T-helper 22 cell (primary cell): ENCODE data around the gene CDK13.
"Not testable (repeated sequence)": the region's sequence is repeated elsewhere in the genome, so short reads cannot be mapped to it uniquely, and the experiment has no call there.

Experiments used
- DNase-seq: peaks from one replicate; pipeline ENCODE4 v3.0.0-alpha.2; 2020; ENCODE audit warnings: low read depth

The CDK13 gene

DNA sequence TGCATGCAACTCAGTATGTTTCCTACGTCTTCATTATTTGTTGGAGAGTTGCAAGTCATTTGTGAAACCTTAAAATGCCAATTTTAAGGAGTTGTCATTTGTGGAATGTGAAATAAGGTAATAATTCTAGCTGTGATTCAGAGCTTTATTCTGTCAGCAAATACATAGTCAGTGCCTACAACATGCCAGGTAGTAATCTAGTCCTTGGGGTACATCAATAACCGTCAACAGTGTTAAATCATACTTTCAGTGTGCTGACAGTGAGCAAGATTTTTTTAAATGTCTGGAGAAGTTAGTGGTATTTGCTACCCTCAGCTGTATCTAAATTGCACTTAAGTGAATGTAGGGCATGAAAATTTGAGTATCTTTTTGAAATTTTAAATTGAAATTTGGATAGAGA, 147.7 kb downstream of the CDK13 start:
- DNase-seq, result no peak

DNA sequence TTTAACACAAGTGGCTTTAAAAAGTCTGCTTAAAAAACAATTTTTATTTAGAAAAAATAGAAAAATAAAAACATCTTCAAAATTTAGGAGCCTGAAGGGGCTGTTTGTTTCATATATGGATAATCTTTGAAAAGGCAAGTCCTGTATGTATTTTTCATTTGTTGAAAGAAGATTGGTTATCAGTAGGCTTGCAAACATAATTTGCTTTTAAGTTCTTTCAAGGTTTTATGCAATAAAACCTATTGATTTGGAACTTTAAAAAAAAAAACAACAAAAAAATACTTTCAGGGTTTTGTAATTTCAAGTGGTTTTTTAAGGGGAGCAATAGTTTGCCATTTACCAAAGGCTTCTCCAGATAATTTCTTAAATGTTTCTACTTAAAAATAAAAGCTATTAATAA, 148.8 kb downstream of the CDK13 start:
- DNase-seq, result no peak

DNA sequence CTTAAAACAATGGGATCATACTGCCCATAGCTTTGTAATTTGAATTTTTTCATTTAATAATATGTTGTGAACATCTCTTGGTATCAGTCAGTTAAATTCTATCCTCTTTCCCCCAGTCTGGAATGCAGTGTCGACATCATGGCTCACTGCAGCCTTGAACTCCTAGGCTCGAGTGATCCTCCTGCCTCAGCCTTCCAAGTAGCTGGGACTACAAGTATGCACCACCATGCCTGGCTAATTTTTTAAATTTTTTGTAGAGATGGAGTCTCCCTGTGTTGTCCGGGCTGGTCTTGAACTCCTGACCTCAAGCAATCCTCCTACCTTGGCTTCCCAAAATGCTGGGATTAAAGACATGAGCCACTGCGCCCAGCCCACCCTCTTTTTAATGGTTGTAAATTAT, 149.8 kb downstream of the CDK13 start:
- no peak for DNase-seq

DNA sequence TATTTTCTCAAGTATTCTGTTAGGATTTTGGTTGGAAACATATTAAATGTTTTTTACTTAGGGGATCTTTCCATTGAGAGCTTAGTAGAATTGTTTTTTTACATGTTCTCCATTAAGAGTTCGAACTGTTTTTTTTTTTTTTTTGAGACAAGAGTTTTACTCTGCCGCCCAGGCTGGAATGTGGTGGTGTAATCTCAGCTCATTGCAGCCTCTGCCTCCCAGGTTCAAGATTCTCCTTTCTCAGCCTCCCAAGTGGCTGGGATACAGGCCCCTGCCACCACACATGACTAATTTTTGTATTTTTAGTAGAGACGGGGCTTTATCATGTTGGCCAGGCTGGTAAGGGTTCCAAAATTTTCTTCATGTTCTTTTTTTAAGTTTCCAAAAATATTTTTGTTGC, 151.1 kb downstream of the CDK13 start:
- no peak for DNase-seq

DNA sequence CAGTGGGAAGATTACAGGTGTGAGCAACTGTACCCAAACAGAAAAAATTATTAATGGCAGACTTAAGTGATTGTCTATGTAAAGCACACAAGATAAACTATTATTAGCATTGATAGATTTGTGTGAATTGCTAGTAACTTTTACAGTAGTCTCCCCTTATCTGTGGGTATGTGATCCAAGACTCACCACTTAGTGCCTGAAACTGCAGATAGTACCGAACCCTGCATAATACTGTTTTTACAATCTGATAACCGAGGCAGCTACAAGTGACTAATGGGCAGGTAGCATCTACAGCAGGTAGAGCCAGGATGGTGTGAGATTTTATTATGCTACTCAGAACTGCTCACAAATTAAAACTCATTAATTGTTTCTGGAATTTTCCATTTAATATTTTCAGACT, 152.8 kb downstream of the CDK13 start:
- DNase-seq, result no peak

DNA sequence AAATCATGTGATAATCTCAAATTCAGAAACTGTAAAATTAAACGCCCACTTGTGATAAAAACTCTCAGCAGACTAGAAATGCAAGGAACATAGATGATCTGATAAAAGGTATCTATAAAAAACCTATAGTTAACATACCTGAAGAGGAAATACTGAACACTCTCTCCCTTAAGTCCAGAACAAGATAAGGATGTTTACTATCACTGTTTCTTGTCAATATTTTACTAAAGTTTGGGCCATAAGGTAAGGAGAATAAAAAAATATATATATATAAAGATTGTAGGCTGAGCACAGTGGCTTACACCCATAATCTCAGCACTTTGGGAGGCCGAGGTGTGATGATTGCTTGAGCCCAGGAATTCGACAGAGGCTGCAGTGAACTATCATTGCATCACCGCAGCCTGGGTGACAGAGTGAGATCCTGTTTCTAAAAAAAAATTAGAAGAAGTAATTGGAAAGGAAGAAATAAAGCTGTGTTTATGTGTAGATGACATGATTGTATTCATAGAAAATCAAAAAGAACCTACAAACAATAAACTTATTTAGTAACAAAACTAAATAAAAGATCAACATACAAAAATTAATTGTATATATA, 155.9 kb downstream of the CDK13 start:
- no peak for DNase-seq

DNA sequence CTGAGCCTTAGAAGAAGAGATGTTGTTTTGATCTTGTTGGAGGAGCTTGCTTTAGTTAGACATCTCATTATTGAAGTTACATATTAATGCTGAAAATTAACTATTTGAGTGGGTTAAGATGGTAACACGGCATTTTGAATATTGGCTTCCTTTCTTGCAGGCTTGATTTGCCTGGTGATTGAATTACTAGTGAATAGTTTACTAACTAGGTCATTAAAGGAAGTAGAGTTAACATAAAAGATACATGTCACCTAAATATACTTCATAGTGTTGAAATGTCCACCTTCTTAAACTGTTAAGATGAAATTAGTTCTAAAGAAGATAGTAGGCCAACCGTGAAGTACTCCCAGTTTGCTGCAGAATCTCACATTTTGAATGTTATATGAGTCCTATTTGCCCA, 165.9 kb downstream of the CDK13 start:
- DNase-seq, result no peak

DNA sequence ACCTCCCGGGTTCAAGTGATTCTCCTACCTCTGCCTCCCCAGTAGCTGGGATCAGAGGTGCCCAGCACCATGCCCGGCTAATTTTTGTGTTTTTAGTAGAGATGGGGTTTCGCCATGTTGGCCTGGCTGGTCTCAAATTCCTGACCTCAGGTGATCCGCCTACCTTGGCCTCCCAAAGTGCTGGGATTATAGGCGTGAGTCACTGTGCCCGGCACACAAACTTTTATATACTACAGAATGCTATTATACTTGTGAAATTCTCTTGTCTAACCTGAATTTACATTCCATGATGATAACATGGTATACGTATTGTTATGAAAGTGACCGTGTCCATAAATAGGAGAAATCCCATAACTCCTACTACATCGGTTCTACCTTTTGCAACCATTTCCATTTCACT, 167.1 kb downstream of the CDK13 start:
- not testable (repeated sequence) for DNase-seq

DNA sequence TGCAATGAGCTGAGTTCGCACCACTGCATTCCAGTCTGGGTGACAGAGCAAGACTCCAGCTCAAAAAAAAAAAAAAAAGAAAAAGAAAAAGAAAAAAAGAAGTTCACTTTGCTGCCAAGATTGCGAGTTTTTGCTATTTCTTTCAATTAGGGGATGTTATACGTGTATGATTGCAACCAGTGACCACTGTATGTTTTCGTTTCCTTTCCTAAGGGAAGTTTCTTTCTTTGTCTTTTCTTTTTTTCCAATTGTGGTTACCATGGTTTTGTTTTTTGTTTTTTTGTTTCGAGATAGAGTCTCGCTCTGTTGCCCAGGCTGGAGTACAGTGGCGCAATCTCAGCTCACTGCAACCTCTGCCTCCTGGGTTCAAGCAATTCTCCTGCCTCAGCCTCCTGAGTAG, 168.1 kb downstream of the CDK13 start:
- DNase-seq, result not testable (repeated sequence)

DNA sequence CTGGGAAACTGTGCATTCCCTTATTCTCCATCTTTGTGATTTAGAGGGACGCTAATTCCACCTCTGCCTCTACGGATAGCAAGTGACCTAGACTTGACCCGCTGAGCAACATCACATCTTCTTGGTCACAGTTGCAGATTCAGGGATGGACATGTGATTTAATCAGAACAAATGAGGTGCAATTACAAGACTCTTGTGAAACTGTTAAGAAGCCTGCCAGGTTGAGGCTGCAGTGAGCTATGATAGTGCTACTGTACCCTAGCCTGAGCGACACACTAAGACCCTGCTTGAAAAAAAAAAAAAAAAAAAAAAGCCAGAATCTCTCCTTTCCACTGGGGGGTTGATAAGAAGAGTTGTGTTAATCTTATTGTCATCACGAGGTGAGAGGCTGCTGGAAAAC, 170.0 kb downstream of the CDK13 start:
- no peak for DNase-seq

DNA sequence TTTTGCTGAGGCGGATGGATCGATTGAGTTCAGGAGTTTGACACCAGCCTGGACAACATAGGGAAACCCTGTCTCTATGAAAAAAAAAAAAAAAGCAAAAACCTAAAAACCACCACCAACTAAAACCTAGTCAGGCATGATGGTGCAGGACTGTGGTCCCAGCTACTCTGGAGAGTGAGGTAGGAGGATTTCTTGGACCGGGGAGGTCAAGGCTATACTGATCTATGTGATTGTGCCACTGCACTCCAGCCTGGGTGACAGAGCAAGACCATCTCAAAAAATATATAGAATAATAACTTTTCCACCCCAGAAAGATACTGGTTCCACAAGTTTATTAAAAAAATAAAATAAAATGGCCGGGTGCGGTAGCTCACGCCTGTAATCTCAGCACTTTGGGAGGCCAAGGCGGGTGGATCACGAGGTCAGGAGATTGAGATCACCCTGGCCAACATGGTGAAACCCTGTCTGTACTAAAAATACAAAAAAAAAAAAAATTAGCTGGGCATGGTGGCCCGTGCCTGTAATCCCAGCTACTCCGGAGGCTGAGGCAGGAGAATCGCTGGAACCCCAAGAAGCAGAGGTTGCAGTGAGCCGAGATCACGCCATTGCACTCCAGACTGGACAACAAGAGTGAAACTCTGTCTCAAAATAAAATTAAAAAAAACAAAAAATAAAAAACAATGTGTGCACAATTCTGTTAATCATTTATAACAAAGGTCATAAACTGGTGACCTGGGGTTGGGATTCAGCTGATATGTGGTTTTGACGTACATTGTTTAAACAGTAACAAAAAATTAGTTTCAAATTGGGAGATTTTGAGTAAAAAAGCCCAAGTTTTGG, 172.3 kb downstream of the CDK13 start:
- not testable (repeated sequence) for DNase-seq

DNA sequence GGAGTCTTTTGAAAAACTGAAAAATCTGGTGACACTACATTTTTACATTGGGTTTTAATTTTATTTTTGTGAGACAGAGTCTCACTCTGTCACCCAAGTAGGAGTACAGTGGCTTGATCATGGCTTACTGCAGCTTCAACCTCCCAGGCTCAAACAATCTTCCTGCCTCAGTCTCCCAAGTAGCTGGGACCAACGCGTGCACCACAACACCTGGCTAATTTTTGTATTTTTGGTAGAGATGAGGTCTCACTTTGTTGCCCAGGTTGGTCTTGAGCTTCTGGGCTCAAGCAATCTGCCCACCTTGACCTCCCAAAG, 172.8 kb downstream of the CDK13 start:
- no peak for DNase-seq

DNA sequence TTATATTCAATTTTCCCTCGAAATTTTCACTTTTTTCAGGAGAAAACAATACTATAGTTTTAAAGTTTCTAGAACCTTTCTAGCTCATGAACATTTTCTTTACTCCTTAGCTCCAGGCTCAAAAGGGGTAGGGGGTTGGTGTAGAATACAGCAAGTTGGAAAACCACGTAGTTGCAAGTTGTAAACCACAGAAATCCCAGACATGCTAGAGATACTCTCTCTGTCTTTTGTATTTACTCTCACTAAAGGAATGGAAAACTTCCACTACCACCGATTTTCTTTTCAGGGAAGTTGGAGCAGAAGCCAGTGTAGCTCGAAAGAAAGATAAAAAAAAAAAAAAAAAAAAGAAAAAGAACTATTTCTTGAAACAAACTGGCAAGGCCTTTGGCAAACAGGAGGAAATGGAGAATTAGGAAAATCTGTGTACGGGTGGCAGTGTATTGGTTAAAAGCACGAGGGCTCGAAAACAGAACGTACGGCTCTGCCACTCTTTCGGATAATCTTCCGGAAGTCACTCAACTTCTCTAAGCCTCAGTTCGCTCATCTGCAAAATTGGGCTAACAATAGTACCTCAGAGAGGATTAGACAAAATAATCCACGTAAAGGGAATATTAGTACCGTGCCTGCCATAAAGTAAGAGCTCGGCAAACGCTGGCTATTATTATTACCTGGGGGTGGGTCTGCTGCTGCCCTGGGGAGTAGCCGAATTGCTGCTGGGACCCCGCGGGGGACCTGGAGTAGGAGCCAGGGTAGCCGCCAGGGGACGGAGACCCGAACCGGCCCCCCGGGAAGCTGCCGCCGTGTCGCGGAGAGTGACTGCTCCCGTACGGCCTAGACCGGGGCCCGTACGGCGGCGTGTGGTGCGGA, 183.7 kb downstream of the CDK13 start:
- DNase-seq, result no peak

DNA sequence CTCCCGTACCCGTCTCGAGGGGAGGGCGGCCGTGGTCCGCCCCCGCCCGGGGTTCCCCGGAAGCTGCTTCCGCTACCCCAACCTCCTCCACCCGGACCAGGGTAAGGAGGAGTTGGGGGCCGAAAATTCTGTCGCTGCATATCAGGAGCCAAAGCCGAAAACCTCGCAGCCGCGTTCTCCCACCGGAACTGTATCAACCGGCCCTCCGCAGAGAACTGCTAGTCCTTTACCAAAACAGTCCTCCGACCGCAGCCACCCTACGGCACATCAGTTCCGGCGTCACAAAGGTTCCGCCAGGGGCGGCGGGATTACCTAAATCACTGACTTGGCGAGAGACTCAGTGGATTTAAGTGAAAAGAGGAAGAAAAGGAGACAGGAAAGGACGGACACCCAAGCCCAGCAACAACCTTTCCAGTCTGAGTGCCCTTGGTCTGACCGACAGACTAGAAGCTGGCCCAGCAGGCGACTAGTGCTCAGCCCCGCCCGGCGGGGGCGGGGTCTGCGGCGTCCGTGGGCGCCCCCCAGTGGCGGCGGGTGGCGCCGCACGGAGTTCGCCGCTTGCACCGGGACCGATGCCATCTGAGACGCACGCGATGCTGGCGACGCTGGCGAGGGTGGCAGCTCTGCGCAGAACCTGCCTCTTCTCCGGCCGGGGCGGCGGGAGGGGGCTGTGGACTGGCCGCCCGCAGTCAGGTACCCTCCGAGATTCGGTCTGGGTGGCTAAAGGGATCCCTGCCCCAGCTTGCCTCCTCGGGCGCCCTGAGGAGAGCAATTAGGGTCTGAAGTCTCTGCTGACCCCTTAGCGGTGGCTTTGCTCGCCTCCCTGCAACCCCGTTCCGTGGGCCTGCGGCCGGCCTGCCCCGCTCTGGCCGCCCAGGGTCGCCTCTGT, 184.6 kb downstream of the CDK13 start, which contains the start of the genes MPLKIP and SUGCT:
Gene MPLKIP, minus strand, starts transcription at position 195 of the 889 bp plus-strand sequence. Its CDS starts 55 bp downstream, at position 140.
Gene SUGCT, plus strand, starts transcription at position 578 of the 889 bp plus-strand sequence.
- DNase-seq, result peak; percentile 72

DNA sequence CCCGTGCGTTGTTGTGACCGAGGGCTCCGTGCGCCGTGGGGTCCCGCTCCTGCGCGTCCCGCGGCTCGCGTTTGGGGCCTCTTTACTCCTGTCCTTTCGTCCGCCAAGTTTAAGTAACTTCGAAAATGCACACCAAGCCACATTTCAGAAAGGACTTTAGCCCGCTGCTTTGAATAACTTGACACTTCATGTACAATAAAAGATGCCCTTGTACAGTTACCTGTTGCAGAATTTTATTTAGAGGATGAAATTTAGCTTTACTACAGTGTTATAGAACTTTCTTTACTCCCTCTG, 185.2 kb downstream of the CDK13 start:
- DNase-seq, result no peak

DNA sequence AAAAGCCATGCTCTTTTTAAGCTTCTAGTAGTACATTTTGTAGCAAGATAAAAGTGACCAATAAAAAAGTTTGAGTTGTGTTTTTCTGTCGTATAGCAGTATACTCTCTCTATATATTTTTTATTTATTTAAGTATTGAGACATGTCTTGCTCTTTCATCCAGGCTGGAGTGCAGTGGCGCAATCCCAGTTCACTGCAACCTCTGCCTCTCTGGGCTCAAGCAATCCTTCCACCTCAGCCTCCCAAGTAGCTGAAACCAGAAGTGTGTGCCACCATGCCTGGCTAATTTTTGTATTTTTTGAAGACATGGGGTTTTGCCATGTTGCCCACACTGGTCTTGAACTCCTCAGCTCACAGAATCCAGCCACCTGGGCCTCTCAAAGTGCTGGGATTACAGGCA, 187.5 kb downstream of the CDK13 start:
- no peak for DNase-seq

DNA sequence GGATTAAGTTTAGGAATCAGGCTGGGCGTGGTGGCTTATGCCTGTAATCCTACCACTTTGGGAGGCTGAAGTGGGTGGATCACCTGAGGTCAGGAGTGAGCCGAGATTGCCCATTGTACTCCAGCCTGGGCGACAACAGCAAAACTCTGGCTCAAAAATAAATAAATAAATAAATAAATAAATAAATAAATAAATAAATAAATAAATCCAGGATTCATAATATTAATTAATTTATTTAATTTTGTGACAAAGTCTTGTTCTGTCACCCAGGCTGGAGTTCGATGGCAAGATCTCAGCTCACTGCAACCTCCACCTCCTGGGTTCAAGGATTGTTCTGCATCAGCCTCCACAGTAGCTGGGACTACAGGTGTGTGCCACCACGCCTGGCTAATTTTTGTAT, 188.9 kb downstream of the CDK13 start:
- DNase-seq, result no peak

DNA sequence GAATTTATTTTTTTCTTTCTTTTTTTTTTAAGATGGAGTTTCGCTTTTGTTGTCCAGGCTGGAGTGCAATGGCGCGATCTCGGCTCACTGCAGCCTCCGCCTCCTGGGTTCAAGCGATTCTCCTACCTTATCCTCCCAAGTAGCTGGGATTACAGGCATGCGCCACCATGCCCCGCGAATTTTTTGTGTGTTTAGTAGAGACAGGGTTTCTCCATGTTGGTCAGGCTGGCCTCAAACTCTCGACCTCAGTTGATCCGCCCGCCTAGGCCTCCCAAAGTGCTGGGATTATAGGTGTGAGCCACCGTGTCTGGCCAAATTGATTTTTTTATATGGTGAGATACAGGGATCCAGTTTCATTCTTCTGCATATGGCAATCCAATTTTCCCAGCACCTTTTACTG, 189.8 kb downstream of the CDK13 start:
- not testable (repeated sequence) for DNase-seq

DNA sequence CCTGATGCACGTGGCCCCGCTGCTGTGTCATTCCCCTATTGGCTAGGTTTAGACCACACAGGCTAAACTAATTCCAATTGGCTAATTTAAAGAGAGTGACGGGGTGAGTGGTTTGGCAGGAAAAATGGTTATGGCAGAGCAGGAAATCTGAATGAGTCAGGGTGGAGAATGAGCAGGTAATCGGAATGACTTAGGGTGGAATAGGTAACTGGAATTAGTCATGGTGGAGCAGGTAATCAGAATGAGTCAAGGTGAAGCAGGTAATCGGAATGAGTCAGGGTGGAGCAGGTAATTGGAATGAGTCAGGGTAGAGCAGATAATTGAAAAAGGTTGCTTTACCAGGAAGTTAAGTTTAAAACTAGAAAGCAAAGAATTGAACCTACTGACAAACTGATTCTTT, 191.9 kb downstream of the CDK13 start:
- not testable (repeated sequence) for DNase-seq

DNA sequence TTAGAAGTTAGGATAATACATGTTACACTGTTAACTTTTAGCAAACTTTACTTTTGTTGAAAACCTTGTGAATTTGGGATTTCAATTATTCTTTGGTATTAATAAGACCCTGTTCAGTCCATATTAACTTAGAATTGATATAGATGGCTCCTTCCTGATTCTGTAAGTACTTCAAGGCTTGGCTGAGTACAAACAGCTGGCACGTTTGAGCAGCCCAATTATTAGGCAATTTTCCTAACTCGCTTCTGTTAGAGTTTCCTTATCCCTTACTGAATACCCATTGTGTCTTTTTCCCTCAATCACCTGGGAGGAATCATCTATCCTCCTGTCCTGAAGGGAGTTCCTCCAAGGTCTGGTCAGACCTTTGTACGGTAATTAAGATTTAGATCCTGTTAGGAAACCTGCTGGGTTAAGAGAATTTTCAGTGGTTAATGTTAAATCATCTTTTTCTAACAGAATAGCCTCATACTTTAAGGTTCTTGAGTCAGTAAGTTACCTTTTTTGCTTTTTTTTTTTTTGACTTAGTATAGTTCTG, 195.6 kb downstream of the CDK13 start:
- not testable (repeated sequence) for DNase-seq

DNA sequence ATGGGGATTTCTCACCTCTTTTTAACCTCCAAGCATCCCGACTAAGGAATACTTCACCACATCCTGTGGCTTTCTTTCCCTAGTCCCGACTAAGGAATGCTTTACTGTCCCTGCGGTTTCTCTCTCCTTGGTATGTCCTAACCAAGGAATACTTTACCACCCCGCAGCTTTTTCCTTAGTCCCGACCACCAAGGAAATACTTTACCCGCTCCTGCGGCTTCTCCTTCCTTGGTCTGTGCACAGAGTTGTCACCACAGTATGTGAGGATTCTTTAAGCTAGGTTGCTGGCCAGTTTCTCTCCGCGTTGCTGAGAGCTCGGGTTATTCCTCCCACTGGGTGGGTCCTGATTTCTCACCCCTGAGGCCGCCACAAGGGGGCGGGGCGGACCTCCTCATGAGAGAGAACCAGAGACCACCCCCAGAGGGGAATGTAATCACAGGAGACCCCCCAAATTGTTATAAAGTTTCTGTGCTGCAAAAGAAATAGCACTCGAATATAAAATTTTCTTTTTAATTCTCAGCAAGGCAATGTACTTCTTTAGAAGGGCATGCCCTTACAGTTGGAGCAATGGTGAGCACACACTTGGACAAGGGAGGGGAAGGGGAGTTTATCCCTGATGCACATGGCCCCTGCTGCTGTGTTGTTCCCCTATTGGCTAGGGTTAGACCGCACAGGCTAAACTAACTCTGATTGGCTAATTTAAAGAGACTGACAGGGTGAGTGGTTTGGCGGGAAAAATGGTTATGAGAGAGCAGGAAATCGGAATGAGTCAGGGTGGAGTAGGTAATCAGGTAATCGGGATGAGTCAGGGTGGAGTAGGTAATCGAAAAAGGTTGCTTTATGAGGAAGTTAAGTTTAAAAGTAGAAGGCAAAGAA, 197.6 kb downstream of the CDK13 start:
- DNase-seq, result no peak
